B cell (primary cell): ENCODE data around the gene PDZD2. TPM values are rescaled to one million over a fixed set of nuclear protein-coding genes. Genes with fewer than 3 reads are reported as not detected.

Experiments
- ATAC-seq: fragments of 200-7000 bp; cut with Tn5 transposase; one replicate; pipeline ENCODE4 v1.10.0; 2021; ENCODE audit warnings: low read depth, mild to moderate bottlenecking, moderate number of reproducible peaks, moderate library complexity
- CTCF ChIA-PET: fragments of 350-600 bp; sonication (Branson Sonifier 250); formaldehyde crosslinking; loops from one replicate; lab custom pipeline; 2021; ENCODE audit warnings: antibody characterized with exemption, inconsistent platforms; lab: Charles Lee
- POLR2A ChIA-PET: fragments of 350-600 bp; sonication (Branson Sonifier 250); formaldehyde crosslinking; loops from one replicate; lab custom pipeline; 2021; ENCODE audit warnings: antibody characterized with exemption; lab: Charles Lee
- DNase-seq: peaks from one replicate; pipeline ENCODE4 v3.0.0; 2013
- H2AFZ ChIP-seq: 2 replicates; pipeline ENCODE4 v1.6.1; 2012; ENCODE audit warnings: mild to moderate bottlenecking, low read depth, low read length; ENCODE audit not compliant: insufficient read depth, poor library complexity, severe bottlenecking
- H3K27ac ChIP-seq, 2 donors: 1 replicate in 1 of 2; 2 replicates in 1 of 2; pipeline ENCODE4 v1.5.1; 2012 to 2013; ENCODE audit warnings: low read length in 2 of 2, mild to moderate bottlenecking in 2 of 2, moderate library complexity in 1 of 2
- H3K27me3 ChIP-seq, 4 experiments: fragments of 200-600 bp in 1 of 4; sonication (generic) in 1 of 4; replicated peaks in 1 of 4; 1 replicate in 2 of 4; 2 replicates in 2 of 4; pipeline versions ENCODE4 v1.6.1 to v1.7.0; 2013 to 2016; ENCODE audit warnings: low read length in 3 of 4, mild to moderate bottlenecking in 2 of 4, mixed read lengths in 1 of 4, moderate library complexity in 1 of 4; ENCODE audit not compliant: insufficient read depth in 4 of 4, control insufficient read depth in 3 of 4; ENCODE audit errors: control extremely low read depth in 1 of 4
- H3K36me3 ChIP-seq, 2 experiments: replicated peaks in 1 of 2; 1 replicate in 1 of 2; 2 replicates in 1 of 2; pipeline versions ENCODE4 v1.6.1 to v1.7.1; 2013; ENCODE audit warnings: low read length in 1 of 2; ENCODE audit not compliant: insufficient read depth in 2 of 2, control insufficient read depth in 1 of 2; ENCODE audit errors: control extremely low read depth in 1 of 2, extremely low read depth in 1 of 2
- H3K4me1 ChIP-seq, 2 donors: fragments of 200-600 bp in 1 of 2; sonication (generic) in 1 of 2; 1 replicate in 1 of 2; 2 replicates in 1 of 2; pipeline versions ENCODE4 v1.5.1 to v1.6.1; 2013 to 2017; ENCODE audit warnings: low read length in 2 of 2; ENCODE audit not compliant: control insufficient read depth in 2 of 2, insufficient read depth in 2 of 2
- H3K4me2 ChIP-seq: replicated peaks from 2 replicates; pipeline ENCODE3; 2012; ENCODE audit warnings: mild to moderate bottlenecking, low read depth, low read length; ENCODE audit not compliant: poor library complexity, severe bottlenecking
- H3K4me3 ChIP-seq, 5 experiments: fragments of 200-600 bp in 1 of 5; sonication (generic) in 1 of 5; 1 replicate in 3 of 5; 2 replicates in 2 of 5; pipeline versions ENCODE4 v1.5.1 to v1.7.0; 2011 to 2016; ENCODE audit warnings: low read length in 4 of 5, mild to moderate bottlenecking in 4 of 5, low read depth in 2 of 5, control low read depth in 1 of 5, moderate library complexity in 1 of 5; ENCODE audit not compliant: insufficient read depth in 1 of 5; ENCODE audit errors: control extremely low read depth in 1 of 5, extremely low read depth in 1 of 5
- H3K79me2 ChIP-seq: fragments of 200-600 bp; sonication (generic); one replicate; pipeline ENCODE4 v1.6.0; 2016; ENCODE audit warnings: low read length; ENCODE audit not compliant: control insufficient read depth, insufficient read depth
- H3K9ac ChIP-seq: fragments of 200-600 bp; sonication (generic); 2 replicates; pipeline ENCODE4 v1.6.1; 2017; ENCODE audit warnings: mild to moderate bottlenecking, low read length, moderate library complexity
- H3K9me3 ChIP-seq, 3 donors: one replicate each; pipeline versions ENCODE4 v1.6.1 to v1.7.1; 2013; ENCODE audit warnings: low read length in 2 of 3; ENCODE audit not compliant: control insufficient read depth in 2 of 3, insufficient read depth in 1 of 3; ENCODE audit errors: control extremely low read depth in 1 of 3
- H4K20me1 ChIP-seq: 2 replicates; pipeline ENCODE4 v1.6.0; 2012; ENCODE audit warnings: mild to moderate bottlenecking, low read length; ENCODE audit not compliant: insufficient read depth, control insufficient read depth, poor library complexity, severe bottlenecking
- H3K27ac Mint-ChIP-seq: one replicate; pipeline ENCODE4 v1.8.0; 2021; ENCODE audit warnings: mixed read lengths
- H3K27me3 Mint-ChIP-seq: one replicate; pipeline ENCODE4 v1.8.0; 2021; ENCODE audit warnings: mixed read lengths
- H3K4me1 Mint-ChIP-seq: one replicate; pipeline ENCODE4 v1.8.0; 2021; ENCODE audit warnings: mixed read lengths
- H3K4me3 Mint-ChIP-seq: one replicate; pipeline ENCODE4 v1.8.0; 2021; ENCODE audit warnings: mixed read lengths
- H3K9me3 Mint-ChIP-seq: one replicate; pipeline ENCODE4 v1.8.0; 2022; ENCODE audit warnings: mixed read lengths; ENCODE audit not compliant: insufficient read depth
- CTCF ChIP-seq: fragments of 200-600 bp; IDR thresholded peaks from one replicate; pipeline ENCODE4 v1.8.0; 2022; ENCODE audit warnings: antibody characterized with exemption, mild to moderate bottlenecking
- EZH2 ChIP-seq: IDR thresholded peaks from 2 replicates; pipeline ENCODE4 v1.6.1; 2012; ENCODE audit warnings: borderline replicate concordance, low read depth, mild to moderate bottlenecking, moderate library complexity, low read length; ENCODE audit not compliant: insufficient read depth, poor library complexity, severe bottlenecking
- WGBS: methylation state at CpG from one replicate; pipeline ENCODE4 v1.1.5; 2013; ENCODE audit warnings: missing lambda C conversion rate; ENCODE audit not compliant: insufficient coverage; 5-methylcytosine and 5-hydroxymethylcytosine counted together
- intact Hi-C: fragments of 100-400 bp; cut with micrococcal nuclease; formaldehyde crosslinking; loops from one replicate; pipeline ENCODE4 v1.10.0; 2022
- polyA plus RNA-seq: library from polyadenylated mRNA; depleted of rRNA; stranded (reverse); fragments of >200 nt; gene quantifications from 2 replicates; pipeline ENCODE4 v1.2.3, GENCODE V29; 2012
- total RNA-seq, 2 donors: library from RNA; stranded (reverse); fragments of 120-200 nt in 1 of 2; gene quantifications; 1 replicate in 1 of 2; 2 replicates in 1 of 2; pipeline versions ENCODE4 v1.2.3 to v1.2.4, GENCODE V29; 2013 to 2022

Gene PDZD2
- total and polyA plus RNA-seq, 2 donors (not counting 1 experiment from before 2014, with no cell fraction given), result not detected

GRCh38 chr5:31640573-31640972, 1.6 kb downstream of the PDZD2 start:
- Mint-ChIP-seq H3K4me1 (peaks cover 11% of the 10 kb centered on the region), H3K9me3 (no peaks in the 10 kb centered on the region), H3K27ac (no peak overlapping the region), H3K27me3 (peaks cover 24% of the 10 kb centered on the region), H3K4me3 (peak overlapping the region; percentile 76)
- H3K27ac ChIP-seq, result no peak overlapping the region
- DNase-seq, result no peak
- ChIA-PET POLR2A (no interaction called here), CTCF (no interaction called here)
- H4K20me1 ChIP-seq, result no peaks in the 10 kb centered on the region
- no CpG with 5 or more reads among the region's 1 CpG for WGBS
- peaks cover 7 to 13% of the 10 kb centered on the region in 2 donors for H3K4me1 ChIP-seq
- peaks cover 0 to 3% (median 0%) of the 10 kb centered on the region in 3 donors for H3K9me3 ChIP-seq
- no peaks in the 10 kb centered on the region for H3K79me2 ChIP-seq
- no peak overlapping the region for H3K9ac ChIP-seq
- peaks cover 0 to 36% (median 8%) of the 10 kb centered on the region in 4 experiments for H3K27me3 ChIP-seq
- no peak for ATAC-seq
- intact Hi-C loops, result no loop called here
- no peak overlapping the region for H3K4me3 ChIP-seq
- H3K36me3 ChIP-seq, result no peaks in the 10 kb centered on the region
- H3K4me2 ChIP-seq, result no peak overlapping the region
- TF ChIP-seq EZH2, result no peak
- TF ChIP-seq CTCF, result no peak
- no peak overlapping the region for H2AFZ ChIP-seq

- Mint-ChIP-seq H3K27me3 (peaks cover 24% of the 10 kb centered on the region), H3K4me1 (peaks cover 11% of the 10 kb centered on the region), H3K9me3 (no peaks in the 10 kb centered on the region), H3K27ac (no peak overlapping the region), H3K4me3 (no peak overlapping the region)
- DNase-seq (no peak), ATAC-seq (no peak)
- no peak overlapping the region for H3K4me3 ChIP-seq
- TF ChIP-seq CTCF (no peak), EZH2 (no peak)
- H4K20me1 ChIP-seq, result no peaks in the 10 kb centered on the region
- H3K79me2 ChIP-seq, result no peaks in the 10 kb centered on the region
- H3K36me3 ChIP-seq, result no peaks in the 10 kb centered on the region
- H3K4me1 ChIP-seq, result peaks cover 7 to 13% of the 10 kb centered on the region in 2 donors
- H3K27me3 ChIP-seq, result peaks cover 0 to 36% (median 8%) of the 10 kb centered on the region in 4 experiments
- no peak overlapping the region for H3K4me2 ChIP-seq
- H3K27ac ChIP-seq, result no peak overlapping the region
- no peak overlapping the region for H2AFZ ChIP-seq
- H3K9me3 ChIP-seq, result peaks cover 0 to 3% (median 0%) of the 10 kb centered on the region in 3 donors
- H3K9ac ChIP-seq, result no peak overlapping the region
- CTCF ChIA-PET, result no interaction called here
- POLR2A ChIA-PET, result no interaction called here
- 98% methylated on average over 4 of the region's 4 CpGs for WGBS
- intact Hi-C loops, result no loop called here
Observed at GRCh38 chr5:31641059-31641458, 2.1 kb downstream of the PDZD2 start.
